ENCODE data around the gene MFAP1. TPM values are rescaled to one million over a fixed set of nuclear protein-coding genes. Genes with fewer than 3 reads are reported as not detected.
"Not testable (repeated sequence)": the region's sequence is repeated elsewhere in the genome, so short reads cannot be mapped to it uniquely, and the experiment has no call there.

MFAP1 gene
- total RNA-seq, 1 donor from 2014 or later, result 13.5 TPM

DNA sequence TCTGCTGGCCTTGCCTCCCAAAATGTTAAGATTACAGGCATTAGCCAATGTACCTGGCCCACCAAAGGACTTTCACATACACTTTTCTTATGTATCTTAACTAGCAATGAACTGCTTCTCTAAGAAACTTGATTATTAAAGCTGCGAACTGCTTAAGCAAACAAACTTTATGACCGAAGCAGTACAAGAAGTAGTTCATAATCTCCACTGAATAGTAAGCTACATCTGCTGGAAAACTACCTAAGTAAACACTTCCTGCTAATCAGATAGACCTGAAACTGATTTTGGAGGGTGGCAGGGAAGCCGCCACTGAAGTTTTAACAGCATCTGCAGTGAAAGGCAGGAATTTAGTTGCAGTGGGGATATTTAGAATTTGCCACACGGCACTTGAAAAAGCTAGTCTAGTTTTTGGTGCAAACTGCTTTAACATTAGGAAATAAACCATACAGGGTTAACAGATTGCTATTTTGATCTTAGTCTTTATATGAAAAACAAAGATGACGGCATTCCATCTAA lies 16.0 kb downstream of the MFAP1 start:
- H3K27me3 ChIP-seq, result no peaks in the 10 kb centered on the region
- no peaks in the 10 kb centered on the region for H3K9me3 ChIP-seq
- DNase-seq (ENCODE audit: extremely low spot score in 2 of 2), result no peak
- intact Hi-C loops (cut with DNase I), result no loop called here
- TF ChIP-seq, protein P1, sequence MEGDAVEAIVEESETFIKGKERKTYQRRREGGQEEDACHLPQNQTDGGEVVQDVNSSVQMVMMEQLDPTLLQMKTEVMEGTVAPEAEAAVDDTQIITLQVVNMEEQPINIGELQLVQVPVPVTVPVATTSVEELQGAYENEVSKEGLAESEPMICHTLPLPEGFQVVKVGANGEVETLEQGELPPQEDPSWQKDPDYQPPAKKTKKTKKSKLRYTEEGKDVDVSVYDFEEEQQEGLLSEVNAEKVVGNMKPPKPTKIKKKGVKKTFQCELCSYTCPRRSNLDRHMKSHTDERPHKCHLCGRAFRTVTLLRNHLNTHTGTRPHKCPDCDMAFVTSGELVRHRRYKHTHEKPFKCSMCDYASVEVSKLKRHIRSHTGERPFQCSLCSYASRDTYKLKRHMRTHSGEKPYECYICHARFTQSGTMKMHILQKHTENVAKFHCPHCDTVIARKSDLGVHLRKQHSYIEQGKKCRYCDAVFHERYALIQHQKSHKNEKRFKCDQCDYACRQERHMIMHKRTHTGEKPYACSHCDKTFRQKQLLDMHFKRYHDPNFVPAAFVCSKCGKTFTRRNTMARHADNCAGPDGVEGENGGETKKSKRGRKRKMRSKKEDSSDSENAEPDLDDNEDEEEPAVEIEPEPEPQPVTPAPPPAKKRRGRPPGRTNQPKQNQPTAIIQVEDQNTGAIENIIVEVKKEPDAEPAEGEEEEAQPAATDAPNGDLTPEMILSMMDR (IDR thresholded peaks at IDR 0.05), result no peak
- TF ChIP-seq POLR2A (IDR thresholded peaks at IDR 0.05) (no peak), POLR2AphosphoS5 (IDR thresholded peaks at IDR 0.05; ENCODE audit: insufficient read depth in 1 of 2, low read depth in 1 of 2) (no peak)
- no peak overlapping the region for H3K27ac ChIP-seq
- H3K36me3 ChIP-seq, result peaks cover 0 to 92% of the 10 kb centered on the region in 2 donors
- H3K4me1 ChIP-seq, result no peaks in the 10 kb centered on the region
- H3K4me3 ChIP-seq, result no peak overlapping the region

DNA sequence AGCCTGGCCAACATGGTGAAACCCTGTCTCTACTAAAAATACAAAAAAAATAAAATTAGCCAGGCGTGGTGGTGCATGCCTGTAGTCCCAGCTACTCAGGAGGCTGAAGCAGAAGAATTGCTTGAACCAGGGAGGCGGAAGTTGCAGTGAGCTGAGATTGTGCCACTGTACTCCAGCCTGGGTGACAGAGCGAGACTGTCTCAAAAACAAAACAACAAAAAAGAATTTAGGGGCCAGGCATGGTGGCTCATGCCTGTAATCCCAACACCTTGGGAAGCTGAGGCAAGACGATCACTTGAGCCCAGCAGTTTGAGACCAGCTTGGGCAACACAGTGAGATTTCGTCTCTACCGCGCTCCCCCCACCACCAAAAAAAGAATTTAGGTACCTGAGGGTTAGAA lies 21.8 kb downstream of the MFAP1 start:
- H3K4me3 ChIP-seq; intact Hi-C loops (cut with DNase I); H3K9me3 ChIP-seq; H3K27me3 ChIP-seq; DNase-seq (ENCODE audit: extremely low spot score in 2 of 2); H3K27ac ChIP-seq: not testable (repeated sequence)
- peaks cover 35% of the 10 kb centered on the region for H3K4me1 ChIP-seq
- peaks cover 0 to 44% of the 10 kb centered on the region in 2 donors for H3K36me3 ChIP-seq

DNA sequence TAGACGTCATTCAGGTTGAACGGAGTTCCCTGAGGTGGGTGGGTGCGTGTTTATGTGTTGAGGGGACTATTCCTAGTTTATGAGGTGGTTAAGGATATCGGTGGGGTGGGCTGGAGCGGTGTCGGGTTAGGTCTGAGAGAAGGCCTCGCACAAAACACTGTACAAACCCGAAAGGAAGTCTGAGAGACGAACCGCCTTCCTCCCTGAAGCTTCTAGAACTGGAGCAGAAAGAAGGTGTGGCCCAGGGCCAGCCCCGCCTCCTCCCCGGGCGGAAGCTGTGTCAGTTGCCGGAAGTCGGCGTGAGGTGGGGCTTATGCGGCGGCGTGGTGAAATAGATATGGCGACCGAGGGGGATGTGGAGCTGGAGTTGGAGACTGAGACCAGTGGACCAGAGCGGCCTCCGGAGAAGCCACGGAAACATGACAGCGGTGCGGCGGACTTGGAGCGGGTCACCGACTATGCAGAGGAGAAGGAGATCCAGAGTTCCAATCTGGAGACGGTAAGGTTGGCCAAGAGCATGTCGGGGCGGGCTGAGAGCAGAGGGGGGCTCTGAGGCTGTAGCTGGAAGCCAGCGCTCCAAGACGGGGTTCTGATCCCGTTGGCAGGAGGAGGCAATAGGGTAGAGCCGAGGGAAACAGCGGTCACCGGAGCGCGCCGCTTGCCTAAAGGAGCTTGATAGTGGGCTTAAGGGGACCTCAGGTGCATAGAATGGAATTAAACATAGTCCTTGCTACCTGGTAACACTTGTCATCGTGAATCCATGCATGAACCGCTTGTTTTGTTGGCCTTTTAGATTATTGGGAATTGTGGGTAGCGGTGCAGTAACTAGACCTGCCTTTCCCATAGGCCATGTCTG lies 24.0 kb downstream of the MFAP1 start, which contains the start of gene HYPK:
Gene HYPK (plus strand): TSS at position 314 of the 856 bp plus-strand sequence. CDS start 24 bp downstream, at position 338.
- peak within 1 kb of the TSS; percentile 71 to 85 for H3K4me3 ChIP-seq
- intact Hi-C loops (cut with DNase I), result no loop called here
- H3K4me1 ChIP-seq, result peaks cover 45% of the 10 kb centered on the region
- H3K36me3 ChIP-seq, result peaks cover 0 to 40% of the 10 kb centered on the region in 2 donors
- TF ChIP-seq POLR2AphosphoS5 (IDR thresholded peaks at IDR 0.05; ENCODE audit: insufficient read depth in 1 of 2, low read depth in 1 of 2), result peak; percentile 94 to 98
- peak in 1 of 2 donors; percentile 61 for TF ChIP-seq POLR2A (IDR thresholded peaks at IDR 0.05)
- TF ChIP-seq, protein P1 (IDR thresholded peaks at IDR 0.05), result no peak
- no peaks in the 10 kb centered on the region for H3K9me3 ChIP-seq
- no peaks in the 10 kb centered on the region for H3K27me3 ChIP-seq
- peak within 1 kb of the TSS; percentile 99 for H3K27ac ChIP-seq
- peak; percentile 94 to 96 for DNase-seq (ENCODE audit: extremely low spot score in 2 of 2)

DNA sequence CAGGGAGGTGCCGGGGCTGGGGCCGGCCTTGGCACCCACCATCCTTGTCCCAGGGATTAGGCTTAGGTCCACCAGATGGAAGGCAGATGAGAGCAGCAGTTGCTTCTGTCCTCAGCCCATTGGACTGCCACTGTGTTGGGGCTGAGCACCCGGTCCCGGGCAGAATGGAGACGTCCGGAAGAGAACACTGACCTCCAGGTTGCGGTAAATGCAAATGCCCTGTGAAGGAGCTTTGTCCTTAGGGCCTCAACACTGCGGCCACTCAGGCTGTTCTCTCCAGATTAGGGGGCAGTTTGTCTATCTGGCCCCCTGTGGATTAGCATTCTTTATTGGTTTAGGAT lies 24.6 kb downstream of the MFAP1 start, which contains the start of gene SERINC4:
Gene SERINC4 (minus strand): TSS at position 276 of the 341 bp plus-strand sequence. CDS start 234 bp downstream, at position 42.
- Histone ChIP-seq H3K4me3 (peak within 1 kb of the TSS; percentile 71 to 85), H3K27ac (peak within 1 kb of the TSS; percentile 99), H3K4me1 (peaks cover 51% of the 10 kb centered on the region), H3K9me3 (no peaks in the 10 kb centered on the region), H3K36me3 (peaks cover 0 to 34% of the 10 kb centered on the region in 2 donors), H3K27me3 (no peaks in the 10 kb centered on the region)
- TF ChIP-seq POLR2A (IDR thresholded peaks at IDR 0.05), result no peak
- TF ChIP-seq, protein P1 (IDR thresholded peaks at IDR 0.05), result no peak
- TF ChIP-seq POLR2AphosphoS5 (IDR thresholded peaks at IDR 0.05; ENCODE audit: insufficient read depth in 1 of 2, low read depth in 1 of 2), result no peak
- intact Hi-C loops (cut with DNase I), result no loop called here
- no peak for DNase-seq (ENCODE audit: extremely low spot score in 2 of 2)

DNA sequence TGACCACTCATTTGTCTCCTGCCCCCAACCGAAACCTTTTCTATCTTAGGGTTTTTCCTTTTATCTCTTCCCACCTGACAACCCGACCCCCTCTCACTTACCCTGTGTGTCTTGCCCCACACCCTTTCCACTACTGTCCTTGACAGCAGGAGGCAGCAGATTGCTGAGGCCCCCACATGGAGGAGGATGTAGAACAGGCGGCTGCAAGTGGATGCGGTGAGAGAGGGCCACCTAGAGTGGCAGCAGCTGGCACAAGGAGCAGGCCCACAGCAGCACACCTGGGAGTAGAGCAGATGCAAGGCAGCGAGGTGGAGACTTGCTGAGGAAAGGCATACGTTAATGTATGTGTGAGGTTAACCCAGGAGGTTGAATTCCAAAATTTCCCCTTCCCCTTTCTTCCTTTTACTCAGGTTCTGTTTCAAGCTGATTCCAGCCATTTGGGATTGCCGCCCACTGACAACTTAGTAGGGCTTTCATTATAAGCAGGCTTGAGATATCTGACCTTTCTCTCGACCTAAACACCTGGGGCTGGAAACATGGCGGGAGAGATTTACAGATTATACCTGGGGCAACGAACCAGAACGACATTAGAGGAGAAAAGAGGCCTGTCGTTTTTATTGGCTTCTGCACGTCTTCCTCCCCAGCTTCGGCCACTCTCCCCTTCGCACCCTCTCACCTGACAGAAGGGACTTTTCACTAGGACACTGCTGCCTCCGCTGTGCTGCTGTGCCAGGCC lies 25.1 kb downstream of the MFAP1 start:
- TF ChIP-seq POLR2AphosphoS5 (IDR thresholded peaks at IDR 0.05; ENCODE audit: insufficient read depth in 1 of 2, low read depth in 1 of 2), result no peak
- TF ChIP-seq POLR2A (IDR thresholded peaks at IDR 0.05), result no peak
- TF ChIP-seq, protein P1 (IDR thresholded peaks at IDR 0.05), result no peak
- Histone ChIP-seq H3K4me3 (peak overlapping the region in 1 of 2 donors; percentile 85), H3K36me3 (peaks cover 0 to 30% of the 10 kb centered on the region in 2 donors), H3K27ac (peak overlapping the region; percentile 99), H3K9me3 (no peaks in the 10 kb centered on the region), H3K27me3 (no peaks in the 10 kb centered on the region), H3K4me1 (peaks cover 57% of the 10 kb centered on the region)
- intact Hi-C loops (cut with DNase I), result no loop called here
- no peak for DNase-seq (ENCODE audit: extremely low spot score in 2 of 2)

Data from vagina (tissue), 2 donors.